Astrocyte (in vitro differentiated cells and primary cell): ENCODE data around the gene MPZL1.

Experiments used
- EZH2 ChIP-seq: IDR thresholded peaks from 2 replicates; pipeline ENCODE4 v1.6.1; 2012; ENCODE audit warnings: mild to moderate bottlenecking, low read length, inconsistent platforms; ENCODE audit not compliant: insufficient read depth
- TF ChIP-seq, protein P1 (sequence below): IDR thresholded peaks from 2 replicates; pipeline ENCODE4 v1.5.1; 2011; ENCODE audit warnings: low read depth, mild to moderate bottlenecking, inconsistent platforms, low read length, moderate library complexity; ENCODE audit not compliant: insufficient read depth

DNA sequence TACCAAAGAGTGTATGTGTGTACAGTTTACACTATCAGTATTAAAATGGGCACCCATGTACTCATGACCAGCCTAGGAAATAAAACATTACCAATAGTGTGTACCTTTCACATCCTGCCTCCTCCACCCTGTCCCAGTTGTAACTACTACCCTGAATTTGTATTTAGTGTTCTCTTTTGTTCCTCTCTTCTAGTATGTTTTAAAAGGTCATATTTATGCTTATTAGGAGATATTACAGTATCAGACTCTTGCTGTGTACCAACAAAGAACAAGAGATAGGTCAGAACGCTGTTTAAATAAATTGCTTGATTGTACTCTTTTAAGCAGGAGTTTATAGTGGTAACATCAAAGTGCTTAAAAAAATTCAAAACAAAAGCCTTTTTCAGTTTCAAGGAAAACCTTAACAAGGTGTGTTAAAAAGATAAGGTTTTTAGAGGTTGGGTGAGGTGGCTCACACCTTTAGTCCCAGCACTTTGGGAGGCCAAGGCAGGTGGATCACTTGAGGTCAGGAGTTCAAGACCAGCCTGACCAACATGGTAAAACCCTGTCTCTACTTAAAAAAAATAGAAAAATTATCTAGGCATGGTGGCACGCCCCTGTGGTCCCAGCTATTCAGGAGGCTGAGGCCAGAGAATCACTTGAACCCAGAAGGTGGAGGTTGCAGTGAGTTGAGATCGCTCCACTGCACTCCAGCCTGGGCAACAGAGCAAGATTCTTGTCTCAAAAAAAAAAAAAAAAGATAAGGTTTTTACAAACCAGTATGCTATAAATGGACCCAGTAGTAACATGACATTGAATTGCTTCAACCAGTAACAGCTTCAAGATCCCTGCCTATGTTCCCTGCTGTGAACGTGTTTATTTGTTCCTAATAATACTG is 35.9 kb downstream of the MPZL1 start:
- TF ChIP-seq, protein P1, sequence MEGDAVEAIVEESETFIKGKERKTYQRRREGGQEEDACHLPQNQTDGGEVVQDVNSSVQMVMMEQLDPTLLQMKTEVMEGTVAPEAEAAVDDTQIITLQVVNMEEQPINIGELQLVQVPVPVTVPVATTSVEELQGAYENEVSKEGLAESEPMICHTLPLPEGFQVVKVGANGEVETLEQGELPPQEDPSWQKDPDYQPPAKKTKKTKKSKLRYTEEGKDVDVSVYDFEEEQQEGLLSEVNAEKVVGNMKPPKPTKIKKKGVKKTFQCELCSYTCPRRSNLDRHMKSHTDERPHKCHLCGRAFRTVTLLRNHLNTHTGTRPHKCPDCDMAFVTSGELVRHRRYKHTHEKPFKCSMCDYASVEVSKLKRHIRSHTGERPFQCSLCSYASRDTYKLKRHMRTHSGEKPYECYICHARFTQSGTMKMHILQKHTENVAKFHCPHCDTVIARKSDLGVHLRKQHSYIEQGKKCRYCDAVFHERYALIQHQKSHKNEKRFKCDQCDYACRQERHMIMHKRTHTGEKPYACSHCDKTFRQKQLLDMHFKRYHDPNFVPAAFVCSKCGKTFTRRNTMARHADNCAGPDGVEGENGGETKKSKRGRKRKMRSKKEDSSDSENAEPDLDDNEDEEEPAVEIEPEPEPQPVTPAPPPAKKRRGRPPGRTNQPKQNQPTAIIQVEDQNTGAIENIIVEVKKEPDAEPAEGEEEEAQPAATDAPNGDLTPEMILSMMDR = no peak
- TF ChIP-seq EZH2 = no peak
